Breast epithelium (tissue), 3 donors: ENCODE measurements around the gene STXBP5.

ENCODE experiments used
- CTCF ChIP-seq, 3 donors: fragments of 450-650 bp; IDR thresholded peaks; one replicate each; pipeline ENCODE4 v1.5.1; 2016 to 2017; ENCODE audit warnings: antibody characterized with exemption in 3 of 3, mild to moderate bottlenecking in 3 of 3, moderate library complexity in 3 of 3
- POLR2A ChIP-seq: fragments of 450-650 bp; IDR thresholded peaks from one replicate; pipeline ENCODE4 v1.6.1; 2016; ENCODE audit warnings: antibody characterized with exemption, mild to moderate bottlenecking, moderate library complexity
- POLR2AphosphoS5 ChIP-seq, 3 donors: sonication (generic); formaldehyde crosslinking; IDR thresholded peaks; one replicate each; pipeline ENCODE4 v1.6.1; 2017; ENCODE audit warnings: antibody characterized with exemption in 3 of 3

- TF ChIP-seq CTCF (IDR thresholded peaks at IDR 0.05) (no peak), POLR2A (no peak), POLR2AphosphoS5 (IDR thresholded peaks at IDR 0.05) (no peak)
These were observed 22.7 kb downstream of the STXBP5 start for GRCh38 chr6:147226877-147227276.
